ENCODE measurements around the gene MARCHF10. TPM values are rescaled to one million over a fixed set of nuclear protein-coding genes. Genes with fewer than 3 reads are reported as not detected.

The MARCHF10 gene
- total RNA-seq, 1 experiment from 2014 or later, result not detected

- intact Hi-C loops (cut with micrococcal nuclease; ENCODE audit: unreplicated experiment), result no loop called here
- H3K27ac ChIP-seq (ENCODE audit: low read depth, low read length, poor library complexity, severe bottlenecking), result no peak overlapping the region
- POLR2A ChIA-PET (ENCODE audit: low non-redundant PET), result no interaction called here
- no peaks in the 10 kb centered on the region for H3K27me3 ChIP-seq (replicated peaks; ENCODE audit: insufficient read depth, low read depth, low read length, poor library complexity)
- H3K4me3 ChIP-seq (ENCODE audit: low read depth, low read length, poor library complexity, severe bottlenecking), result no peak overlapping the region
- peaks cover 6% of the 10 kb centered on the region for H3K4me1 ChIP-seq (ENCODE audit: insufficient read depth, low read length, poor library complexity, severe bottlenecking)
- CTCF ChIA-PET, result no interaction called here
- no peaks in the 10 kb centered on the region for H3K9me3 ChIP-seq (ENCODE audit: low read depth, low read length, poor library complexity, severe bottlenecking)
- DNase-seq (ENCODE audit: low spot score), result no peak
- BruUV-seq (replicated peaks), result no TSS peak
- no peaks in the 10 kb centered on the region for H3K36me3 ChIP-seq (ENCODE audit: insufficient read depth, low read length, poor library complexity, severe bottlenecking)
- no peak for TF ChIP-seq CTCF (conservative IDR thresholded peaks at IDR 0.05; ENCODE audit: low read depth, low read length)
- no peak for TF ChIP-seq EZH2 (IDR thresholded peaks at IDR 0.05; ENCODE audit: borderline replicate concordance, low read depth, low read length, poor library complexity, severe bottlenecking)
Observed at GRCh38 chr17:62666801-62667591, 141.1 kb downstream of the MARCHF10 start.

DNA sequence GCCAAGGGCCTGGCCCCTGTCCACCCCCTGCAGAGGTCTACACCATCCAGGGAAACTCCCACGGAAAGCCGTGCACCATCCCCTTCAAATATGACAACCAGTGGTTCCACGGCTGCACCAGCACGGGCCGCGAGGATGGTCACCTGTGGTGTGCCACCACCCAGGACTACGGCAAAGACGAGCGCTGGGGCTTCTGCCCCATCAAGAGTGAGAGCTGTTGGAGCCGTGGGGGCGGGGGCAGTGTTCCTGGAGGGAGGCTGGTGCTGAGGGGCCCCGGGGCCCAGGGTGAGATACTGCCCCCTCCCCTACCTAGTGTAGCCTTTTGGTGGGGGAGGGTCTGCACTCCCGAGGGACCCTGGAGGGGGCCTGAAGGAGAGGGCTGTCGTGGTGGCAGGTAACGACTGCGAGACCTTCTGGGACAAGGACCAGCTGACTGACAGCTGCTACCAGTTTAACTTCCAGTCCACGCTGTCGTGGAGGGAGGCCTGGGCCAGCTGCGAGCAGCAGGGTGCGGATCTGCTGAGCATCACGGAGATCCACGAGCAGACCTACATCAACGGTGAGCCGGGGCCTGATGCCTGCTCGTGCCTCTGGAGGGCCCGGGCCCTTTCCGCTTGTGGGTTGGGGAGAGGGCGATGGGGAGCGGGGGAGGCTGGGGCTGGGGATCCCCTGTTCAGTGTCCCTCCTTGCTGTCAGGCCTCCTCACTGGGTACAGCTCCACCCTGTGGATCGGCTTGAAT lies 141.9 kb downstream of the MARCHF10 start:
- CTCF ChIA-PET, result no interaction called here
- POLR2A ChIA-PET (ENCODE audit: low non-redundant PET), result no interaction called here
- no TSS peak for BruUV-seq (replicated peaks)

DNA sequence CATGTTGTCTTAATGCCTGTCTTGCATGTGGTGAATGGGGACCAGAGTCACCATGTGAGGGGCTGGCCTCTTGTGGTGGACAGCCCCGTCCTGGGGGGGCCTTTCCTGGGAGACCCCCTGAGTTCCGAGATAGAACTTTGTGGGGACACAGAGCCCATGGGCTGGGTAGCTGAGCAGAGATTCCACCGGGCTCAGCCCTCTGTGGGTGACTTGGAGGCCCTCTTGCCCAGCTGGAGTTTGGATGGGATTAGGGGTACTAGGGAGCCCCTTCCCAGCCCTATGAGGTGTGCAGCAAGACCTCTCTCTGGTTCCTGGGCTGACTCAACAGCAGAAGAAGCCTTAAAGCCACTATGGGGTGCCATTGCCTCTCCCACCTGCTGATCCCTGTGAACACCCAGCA lies 142.5 kb downstream of the MARCHF10 start:
- H3K27ac ChIP-seq (ENCODE audit: low read depth, low read length, poor library complexity, severe bottlenecking), result no peak overlapping the region
- H3K27me3 ChIP-seq (replicated peaks; ENCODE audit: insufficient read depth, low read depth, low read length, poor library complexity), result no peaks in the 10 kb centered on the region
- ChIA-PET POLR2A (ENCODE audit: low non-redundant PET) (no interaction called here), CTCF (no interaction called here)
- no peak for DNase-seq (ENCODE audit: low spot score)
- BruUV-seq (replicated peaks), result no TSS peak
- peaks cover 6% of the 10 kb centered on the region for H3K4me1 ChIP-seq (ENCODE audit: insufficient read depth, low read length, poor library complexity, severe bottlenecking)
- intact Hi-C loops (cut with micrococcal nuclease; ENCODE audit: unreplicated experiment), result no loop called here
- no peak overlapping the region for H3K4me3 ChIP-seq (ENCODE audit: low read depth, low read length, poor library complexity, severe bottlenecking)
- H3K36me3 ChIP-seq (ENCODE audit: insufficient read depth, low read length, poor library complexity, severe bottlenecking), result no peaks in the 10 kb centered on the region
- H3K9me3 ChIP-seq (ENCODE audit: low read depth, low read length, poor library complexity, severe bottlenecking), result no peaks in the 10 kb centered on the region
- TF ChIP-seq CTCF (conservative IDR thresholded peaks at IDR 0.05; ENCODE audit: low read depth, low read length) (no peak), EZH2 (IDR thresholded peaks at IDR 0.05; ENCODE audit: borderline replicate concordance, low read depth, low read length, poor library complexity, severe bottlenecking) (no peak)

More for the DNA sequence above, 141.9 kb downstream of the MARCHF10 start:
- TF ChIP-seq CTCF (conservative IDR thresholded peaks at IDR 0.05; ENCODE audit: low read depth, low read length) (no peak), EZH2 (IDR thresholded peaks at IDR 0.05; ENCODE audit: borderline replicate concordance, low read depth, low read length, poor library complexity, severe bottlenecking) (no peak)
- no peak overlapping the region for H3K27ac ChIP-seq (ENCODE audit: low read depth, low read length, poor library complexity, severe bottlenecking)
- H3K27me3 ChIP-seq (replicated peaks; ENCODE audit: insufficient read depth, low read depth, low read length, poor library complexity), result no peaks in the 10 kb centered on the region
- no peak for DNase-seq (ENCODE audit: low spot score)
- no peak overlapping the region for H3K4me3 ChIP-seq (ENCODE audit: low read depth, low read length, poor library complexity, severe bottlenecking)
- no peaks in the 10 kb centered on the region for H3K9me3 ChIP-seq (ENCODE audit: low read depth, low read length, poor library complexity, severe bottlenecking)
- intact Hi-C loops (cut with micrococcal nuclease; ENCODE audit: unreplicated experiment), result no loop called here
- no peaks in the 10 kb centered on the region for H3K36me3 ChIP-seq (ENCODE audit: insufficient read depth, low read length, poor library complexity, severe bottlenecking)
- H3K4me1 ChIP-seq (ENCODE audit: insufficient read depth, low read length, poor library complexity, severe bottlenecking), result peaks cover 6% of the 10 kb centered on the region
